Trophoblast cell (in vitro differentiated cells and primary cell): ENCODE data around the gene TMEM144. TPM values are rescaled to one million over a fixed set of nuclear protein-coding genes. Genes with fewer than 3 reads are reported as not detected.
A peak's percentile ranks its signal among the peaks of the same experiment; 100 is the strongest.

Experiments used
- DNase-seq, 2 donors: peaks; one replicate each; pipeline ENCODE4 v3.0.0-alpha.2; 2016
- H2AFZ ChIP-seq: 2 replicates; pipeline ENCODE4 v1.6.1; 2013; ENCODE audit warnings: low read length, moderate library complexity, mild to moderate bottlenecking; ENCODE audit not compliant: insufficient read depth, poor library complexity
- H2AK5ac ChIP-seq: 2 replicates; pipeline ENCODE4 v1.6.1; 2013; ENCODE audit warnings: mild to moderate bottlenecking, low read length
- H2BK120ac ChIP-seq: 2 replicates; pipeline ENCODE4 v1.6.1; 2013; ENCODE audit warnings: low read length, mild to moderate bottlenecking, moderate library complexity; ENCODE audit not compliant: insufficient read depth, poor library complexity
- H2BK12ac ChIP-seq: 2 replicates; pipeline ENCODE4 v1.6.1; 2013; ENCODE audit warnings: mild to moderate bottlenecking, low read length, moderate library complexity
- H2BK5ac ChIP-seq: 2 replicates; pipeline ENCODE4 v1.6.1; 2013; ENCODE audit warnings: low read length, low read depth, moderate library complexity, mild to moderate bottlenecking; ENCODE audit not compliant: poor library complexity
- H3K14ac ChIP-seq: 2 replicates; pipeline ENCODE4 v1.6.1; 2013; ENCODE audit warnings: mild to moderate bottlenecking, low read length
- H3K18ac ChIP-seq: 2 replicates; pipeline ENCODE4 v1.6.1; 2013; ENCODE audit warnings: mild to moderate bottlenecking, low read length
- H3K23ac ChIP-seq: 2 replicates; pipeline ENCODE4 v1.6.1; 2013; ENCODE audit warnings: low read length
- H3K27ac ChIP-seq: 2 replicates; pipeline ENCODE4 v1.5.1; 2013; ENCODE audit warnings: low read depth, mild to moderate bottlenecking, inconsistent platforms, low read length, moderate library complexity
- H3K27me3 ChIP-seq: 2 replicates; pipeline ENCODE4 v1.6.1; 2013; ENCODE audit warnings: inconsistent platforms, mild to moderate bottlenecking, low read length, moderate library complexity; ENCODE audit not compliant: insufficient read depth
- H3K36me3 ChIP-seq, 2 experiments: 1 replicate in 1 of 2; 2 replicates in 1 of 2; pipeline ENCODE4 v1.6.1; 2013; ENCODE audit warnings: low read length in 2 of 2, mild to moderate bottlenecking in 2 of 2, moderate library complexity in 1 of 2; ENCODE audit not compliant: insufficient read depth in 2 of 2, control insufficient read depth in 1 of 2
- H3K4ac ChIP-seq: 2 replicates; pipeline ENCODE4 v1.6.1; 2013; ENCODE audit warnings: low read depth, mild to moderate bottlenecking, low read length, moderate library complexity
- H3K4me1 ChIP-seq, 2 experiments: 1 replicate in 1 of 2; 2 replicates in 1 of 2; pipeline ENCODE4 v1.6.1; 2013; ENCODE audit warnings: low read length in 2 of 2, mild to moderate bottlenecking in 2 of 2, moderate library complexity in 1 of 2; ENCODE audit not compliant: insufficient read depth in 2 of 2, control insufficient read depth in 1 of 2
- H3K4me2 ChIP-seq: 2 replicates; pipeline ENCODE4 v1.6.1; 2013; ENCODE audit warnings: inconsistent platforms, mild to moderate bottlenecking, low read length, moderate library complexity
- H3K4me3 ChIP-seq: 2 replicates; pipeline ENCODE4 v1.5.1; 2013; ENCODE audit warnings: mild to moderate bottlenecking, low read depth, low read length, inconsistent platforms
- H3K79me1 ChIP-seq: one replicate; pipeline ENCODE4 v1.6.1; 2013; ENCODE audit warnings: low read length
- H3K79me2 ChIP-seq: 2 replicates; pipeline ENCODE4 v1.6.1; 2013; ENCODE audit warnings: low read length, mild to moderate bottlenecking; ENCODE audit not compliant: control insufficient read depth, insufficient read depth, poor library complexity
- H3K9ac ChIP-seq: 2 replicates; pipeline ENCODE4 v1.6.1; 2013; ENCODE audit warnings: mild to moderate bottlenecking, low read length
- H3K9me3 ChIP-seq: 2 replicates; pipeline ENCODE4 v1.6.1; 2013; ENCODE audit warnings: low read depth, mild to moderate bottlenecking, control low read depth, inconsistent platforms, low read length; ENCODE audit not compliant: insufficient read depth
- H4K12ac ChIP-seq: 2 replicates; pipeline ENCODE4 v1.6.1; 2013; ENCODE audit warnings: low read depth, mild to moderate bottlenecking, low read length, moderate library complexity
- H4K8ac ChIP-seq: 2 replicates; pipeline ENCODE4 v1.6.1; 2013; ENCODE audit warnings: low read depth, mild to moderate bottlenecking, low read length, moderate library complexity
- H4K91ac ChIP-seq: one replicate; pipeline ENCODE4 v1.6.1; 2013; ENCODE audit warnings: low read depth, mild to moderate bottlenecking, low read length, moderate library complexity
- WGBS: extraction: QIAGEN DNeasy Blood & Tissue Kit; methylation state at CpG from one replicate; pipeline ENCODE4 v1.1.7; 2013; ENCODE audit warnings: missing lambda C conversion rate; ENCODE audit not compliant: insufficient read length, insufficient coverage; ENCODE audit errors: extremely low coverage; 5-methylcytosine and 5-hydroxymethylcytosine counted together
- polyA plus RNA-seq: library from polyadenylated mRNA; stranded (reverse); fragments of 200-250 nt; gene quantifications from 2 replicates; pipeline ENCODE4 v1.2.3, GENCODE V29; 2013

Gene TMEM144
- 6.8 and 6.9 TPM in 2 replicates for polyA plus RNA-seq

DNA sequence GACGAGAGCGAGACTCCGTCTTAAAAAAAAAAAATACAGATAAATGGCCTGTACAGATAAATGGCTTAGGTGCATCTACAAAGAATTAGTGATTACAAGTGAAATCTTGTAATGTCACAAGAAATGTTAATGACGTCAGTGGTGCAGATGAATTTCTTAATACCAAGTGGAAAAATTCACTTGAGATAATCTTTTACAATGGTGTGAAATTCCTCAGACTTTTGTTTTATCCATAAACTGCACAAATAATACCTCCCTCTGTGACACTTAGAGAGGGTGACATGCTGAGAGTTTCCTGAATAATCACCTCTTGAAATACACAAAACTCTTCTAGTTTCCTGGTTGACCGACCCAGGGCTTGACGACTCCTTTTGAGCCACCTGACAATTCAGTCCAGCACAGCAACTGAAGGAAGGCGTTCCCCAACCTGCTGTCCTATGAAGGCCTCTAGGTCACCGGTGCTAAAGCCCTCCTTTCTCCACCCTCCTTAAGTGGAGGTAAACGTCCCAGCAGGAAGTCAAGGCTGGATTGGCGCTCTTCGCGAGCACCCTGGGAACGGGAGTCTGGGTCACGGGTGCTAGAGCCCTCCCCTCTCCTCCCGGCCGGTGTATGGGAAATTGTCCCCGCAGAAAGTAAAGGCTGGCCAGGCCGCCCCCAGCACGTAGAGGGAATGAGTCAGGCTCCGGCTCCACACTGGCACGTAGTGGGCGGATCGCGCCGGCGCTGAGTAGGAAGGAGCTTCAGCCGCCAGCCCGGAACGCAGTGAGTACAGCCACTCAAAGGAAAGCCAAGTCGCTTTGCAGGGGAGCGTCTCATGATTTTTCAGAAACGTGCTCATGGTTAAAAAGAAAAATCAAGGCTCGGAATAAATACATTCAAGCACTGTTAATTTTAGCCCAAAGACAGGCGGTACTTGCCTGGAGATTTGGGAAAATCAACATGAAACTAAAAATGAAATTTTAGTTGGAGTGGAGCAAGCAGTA lies at the start of gene TMEM144:
Gene TMEM144 (plus strand): TSS at position 662 of the 983 bp plus-strand sequence. CDS start 2,182 bp downstream, outside the sequence.
- Histone ChIP-seq H3K79me1 (peaks cover 2% of the 10 kb centered on the region), H3K4me1 (no peaks in the 10 kb centered on the region), H3K4ac (no peak within 1 kb of the TSS), H3K18ac (no peak within 1 kb of the TSS), H4K91ac (peak within 1 kb of the TSS; percentile 22), H3K4me2 (peak within 1 kb of the TSS; percentile 47), H3K9ac (peak within 1 kb of the TSS; percentile 42), H3K27me3 (no peaks in the 10 kb centered on the region), H2BK12ac (no peak within 1 kb of the TSS), H3K23ac (no peak within 1 kb of the TSS), H3K36me3 (peaks cover 0 to 2% of the 10 kb centered on the region in 2 experiments), H3K14ac (no peak within 1 kb of the TSS), H3K9me3 (no peaks in the 10 kb centered on the region), H2AK5ac (no peak within 1 kb of the TSS), H2BK5ac (peak within 1 kb of the TSS; percentile 8), H4K8ac (peak within 1 kb of the TSS; percentile 55), H2AFZ (peak within 1 kb of the TSS; percentile 12), H3K4me3 (no peak within 1 kb of the TSS), H2BK120ac (peak within 1 kb of the TSS; percentile 10), H3K27ac (peak within 1 kb of the TSS; percentile 20), H3K79me2 (no peaks in the 10 kb centered on the region), H4K12ac (peak within 1 kb of the TSS; percentile 6)
- no CpG with 5 or more reads among the region's 34 CpGs for WGBS
- DNase-seq = peak; percentile 93 to 94

DNA sequence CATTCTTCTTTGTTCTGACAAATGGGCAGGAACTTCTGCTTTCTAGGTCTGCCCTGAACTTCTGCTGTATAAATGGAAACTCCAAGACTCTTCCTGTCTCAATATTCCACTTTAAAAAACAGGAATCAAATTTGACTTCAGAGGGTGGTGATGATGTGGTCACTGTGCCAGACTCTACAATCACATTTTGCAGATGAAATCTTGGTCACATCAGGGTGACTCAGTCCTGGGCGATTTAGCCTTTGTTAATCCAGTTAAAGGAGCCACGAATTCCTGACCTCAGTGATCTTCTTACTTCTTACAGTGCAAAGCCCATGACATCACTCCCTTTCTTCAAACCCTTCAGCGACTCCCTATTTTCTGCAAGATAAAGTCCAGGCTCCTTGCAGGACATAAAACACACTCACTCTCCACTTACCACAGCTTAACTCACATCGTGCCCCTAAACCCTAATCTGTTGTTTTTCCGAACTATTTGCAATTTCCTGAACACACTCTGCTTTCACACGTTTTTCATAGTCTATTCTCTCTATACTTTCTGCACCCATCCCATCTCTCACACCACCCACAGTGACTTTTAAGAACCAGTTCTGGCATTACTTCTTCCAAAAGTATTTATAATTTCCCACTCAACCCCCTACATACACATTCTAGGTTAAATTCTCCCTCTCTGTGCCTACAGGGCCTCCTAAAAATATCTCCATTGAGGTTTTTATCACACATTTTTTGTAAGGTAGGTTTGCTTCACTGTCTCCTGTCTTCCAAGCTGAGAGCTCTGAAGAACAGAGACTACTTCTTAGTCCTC lies 48.5 kb upstream of the TMEM144 start:
- no peak overlapping the region for H4K8ac ChIP-seq

DNA sequence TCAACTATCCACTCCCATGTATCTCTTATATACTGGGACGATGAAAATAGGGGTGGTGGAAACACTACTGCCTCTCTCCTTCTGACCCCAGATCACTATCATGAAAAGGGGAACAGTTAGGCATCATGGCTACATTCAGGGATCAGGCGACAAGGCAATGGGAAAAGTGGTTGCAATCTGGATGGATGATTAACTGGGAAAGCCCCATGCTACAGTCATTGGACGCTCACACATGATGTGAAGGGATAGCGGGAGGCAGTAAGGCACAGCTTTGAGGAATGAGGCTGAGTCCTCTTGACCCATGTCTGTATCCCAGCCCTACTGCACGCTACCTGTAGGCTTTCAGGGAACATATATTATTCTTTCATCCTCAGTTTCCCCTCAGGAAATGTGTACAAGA lies 47.7 kb upstream of the TMEM144 start:
- no peak overlapping the region for H3K9ac ChIP-seq
- no CpG with 5 or more reads among the region's 5 CpGs for WGBS
- no peak overlapping the region for H3K4me3 ChIP-seq
- peak overlapping the region; percentile 10 for H3K14ac ChIP-seq
- H3K79me1 ChIP-seq = peaks cover 12% of the 10 kb centered on the region
- no peak overlapping the region for H2AFZ ChIP-seq
- H3K27ac ChIP-seq = peak overlapping the region; percentile 80
- H3K23ac ChIP-seq = no peak overlapping the region
- H2AK5ac ChIP-seq = peak overlapping the region; percentile 28
- peak in 1 of 2 donors; percentile 22 for DNase-seq
- H4K12ac ChIP-seq = no peak overlapping the region
- H3K9me3 ChIP-seq = no peaks in the 10 kb centered on the region
- H3K79me2 ChIP-seq = no peaks in the 10 kb centered on the region
- peak overlapping the region; percentile 16 for H3K4ac ChIP-seq
- peak overlapping the region; percentile 45 for H2BK5ac ChIP-seq
- H3K36me3 ChIP-seq = no peaks in the 10 kb centered on the region
- H3K18ac ChIP-seq = peak overlapping the region; percentile 23
- H4K8ac ChIP-seq = peak overlapping the region; percentile 69
- H2BK120ac ChIP-seq = peak overlapping the region; percentile 52
- peak overlapping the region; percentile 78 for H4K91ac ChIP-seq
- H3K27me3 ChIP-seq = no peaks in the 10 kb centered on the region
- peak overlapping the region; percentile 74 for H2BK12ac ChIP-seq
- H3K4me1 ChIP-seq = peaks cover 5 to 10% of the 10 kb centered on the region in 2 experiments
- no peak overlapping the region for H3K4me2 ChIP-seq

More for the DNA sequence above, 48.5 kb upstream of the TMEM144 start:
- no peak overlapping the region for H3K4me3 ChIP-seq
- peaks cover 14% of the 10 kb centered on the region for H3K79me1 ChIP-seq
- peak; percentile 78 to 80 for DNase-seq
- peaks cover 5 to 10% of the 10 kb centered on the region in 2 experiments for H3K4me1 ChIP-seq
- no peak overlapping the region for H3K18ac ChIP-seq
- H3K36me3 ChIP-seq = no peaks in the 10 kb centered on the region
- no peaks in the 10 kb centered on the region for H3K9me3 ChIP-seq
- no peak overlapping the region for H2AFZ ChIP-seq
- no peak overlapping the region for H2AK5ac ChIP-seq
- H4K12ac ChIP-seq = no peak overlapping the region
- no peak overlapping the region for H3K23ac ChIP-seq
- H3K79me2 ChIP-seq = no peaks in the 10 kb centered on the region
- no peak overlapping the region for H3K4ac ChIP-seq
- H2BK120ac ChIP-seq = peak overlapping the region; percentile 26
- no peak overlapping the region for H3K9ac ChIP-seq
- WGBS = no CpG with 5 or more reads among the region's 6 CpGs
- H2BK5ac ChIP-seq = no peak overlapping the region
- no peaks in the 10 kb centered on the region for H3K27me3 ChIP-seq
- H3K4me2 ChIP-seq = peak overlapping the region; percentile 19
- no peak overlapping the region for H4K91ac ChIP-seq
- H2BK12ac ChIP-seq = no peak overlapping the region
- peak overlapping the region; percentile 92 for H3K27ac ChIP-seq
- no peak overlapping the region for H3K14ac ChIP-seq
